22Rv1 (cell line): Measurements from ENCODE around the gene DTX2.
"Not testable (repeated sequence)": the region's sequence is repeated elsewhere in the genome, so short reads cannot be mapped to it uniquely, and the experiment has no call there.

ENCODE experiments used
- ZFX ChIP-seq: fragments of 450-650 bp; IDR thresholded peaks from 2 replicates; pipeline ENCODE4 v1.6.1; 2017; ENCODE audit warnings: antibody characterized with exemption, borderline replicate concordance
- TF ChIP-seq, protein P1 (sequence below): fragments of 450-650 bp; IDR thresholded peaks from 2 replicates; pipeline ENCODE4 v1.5.1; 2017; ENCODE audit warnings: mild to moderate bottlenecking

DNA sequence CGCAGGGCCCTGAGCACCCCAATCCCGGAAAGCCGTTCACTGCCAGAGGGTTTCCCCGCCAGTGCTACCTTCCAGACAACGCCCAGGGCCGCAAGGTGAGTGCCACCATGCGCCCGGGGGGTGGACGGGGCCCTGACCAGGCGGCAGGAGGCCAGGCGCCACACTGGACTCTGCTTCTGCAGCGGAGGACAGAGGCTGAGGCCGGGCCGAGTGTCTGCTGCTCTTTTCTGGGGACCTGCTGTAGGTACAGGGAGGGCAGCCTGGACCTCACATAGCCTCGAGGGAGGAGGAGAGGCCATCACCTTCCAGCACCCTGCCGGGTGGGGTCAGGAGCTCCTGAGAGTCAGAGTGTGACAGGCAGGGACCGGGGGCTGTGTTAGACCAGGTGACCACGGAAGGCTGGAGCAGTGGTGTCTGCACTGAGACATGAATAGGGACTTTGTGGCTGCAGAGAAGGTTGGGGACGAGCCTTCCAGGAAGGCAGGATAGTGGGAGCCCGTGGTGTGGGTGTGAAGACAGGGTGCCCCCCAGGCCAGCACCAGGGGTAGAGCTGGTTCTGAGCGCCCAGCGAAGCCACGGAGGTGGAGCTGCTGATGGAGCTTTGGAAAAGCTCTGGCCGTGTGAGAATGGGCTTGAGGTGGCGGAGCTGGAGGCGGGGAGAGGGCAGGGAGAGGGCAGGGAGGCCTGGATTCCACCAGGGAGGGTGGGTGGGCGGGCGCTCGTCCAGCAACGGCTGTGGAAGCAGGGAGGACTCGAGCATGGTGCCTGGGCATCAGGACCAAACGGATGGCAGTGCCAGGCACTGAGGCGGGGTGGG is 43.0 kb downstream of the DTX2 start:
- TF ChIP-seq, protein P1, sequence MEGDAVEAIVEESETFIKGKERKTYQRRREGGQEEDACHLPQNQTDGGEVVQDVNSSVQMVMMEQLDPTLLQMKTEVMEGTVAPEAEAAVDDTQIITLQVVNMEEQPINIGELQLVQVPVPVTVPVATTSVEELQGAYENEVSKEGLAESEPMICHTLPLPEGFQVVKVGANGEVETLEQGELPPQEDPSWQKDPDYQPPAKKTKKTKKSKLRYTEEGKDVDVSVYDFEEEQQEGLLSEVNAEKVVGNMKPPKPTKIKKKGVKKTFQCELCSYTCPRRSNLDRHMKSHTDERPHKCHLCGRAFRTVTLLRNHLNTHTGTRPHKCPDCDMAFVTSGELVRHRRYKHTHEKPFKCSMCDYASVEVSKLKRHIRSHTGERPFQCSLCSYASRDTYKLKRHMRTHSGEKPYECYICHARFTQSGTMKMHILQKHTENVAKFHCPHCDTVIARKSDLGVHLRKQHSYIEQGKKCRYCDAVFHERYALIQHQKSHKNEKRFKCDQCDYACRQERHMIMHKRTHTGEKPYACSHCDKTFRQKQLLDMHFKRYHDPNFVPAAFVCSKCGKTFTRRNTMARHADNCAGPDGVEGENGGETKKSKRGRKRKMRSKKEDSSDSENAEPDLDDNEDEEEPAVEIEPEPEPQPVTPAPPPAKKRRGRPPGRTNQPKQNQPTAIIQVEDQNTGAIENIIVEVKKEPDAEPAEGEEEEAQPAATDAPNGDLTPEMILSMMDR: not testable (repeated sequence)
- TF ChIP-seq ZFX: not testable (repeated sequence)
